Transverse colon (tissue), 4 donors: ENCODE data around the gene IGLL5. TPM values are rescaled to one million over a fixed set of nuclear protein-coding genes. Genes with fewer than 3 reads are reported as not detected.

ENCODE experiments used
- DNase-seq: peaks from one replicate; pipeline ENCODE4 v3.0.0-alpha.2; 2019
- H3K27ac ChIP-seq, 4 donors: fragments of 200-600 bp; sonication (generic); 2 replicates each; pipeline ENCODE4 v1.5.1; 2016 to 2018; ENCODE audit warnings: inconsistent platforms in 4 of 4
- H3K27me3 ChIP-seq: fragments of 200-600 bp; sonication (generic); 2 replicates; pipeline ENCODE4 v1.5.1; 2017; ENCODE audit warnings: inconsistent platforms
- H3K36me3 ChIP-seq, 4 donors: fragments of 200-600 bp; sonication (generic); 2 replicates each; pipeline ENCODE4 v1.5.1; 2017 to 2019; ENCODE audit warnings: inconsistent platforms in 4 of 4
- H3K4me1 ChIP-seq, 4 donors: fragments of 200-600 bp; sonication (generic); 2 replicates each; pipeline ENCODE4 v1.5.1; 2017 to 2020; ENCODE audit warnings: inconsistent platforms in 4 of 4
- H3K4me3 ChIP-seq, 4 donors: fragments of 200-600 bp; sonication (generic); 1 replicate in 1 of 4; 2 replicates in 3 of 4; pipeline versions ENCODE4 v1.5.1 to v1.6.1; 2017 to 2019; ENCODE audit warnings: inconsistent platforms in 4 of 4
- H3K9me3 ChIP-seq, 2 donors: fragments of 200-600 bp; sonication (generic); 2 replicates each; pipeline ENCODE4 v1.5.1; 2017 to 2019; ENCODE audit warnings: inconsistent platforms in 2 of 2
- CTCF ChIP-seq, 5 experiments: fragments of 200-600 bp in 3 of 5; fragments of 450-650 bp in 2 of 5; sonication (generic) in 3 of 5; IDR thresholded peaks; 1 replicate in 2 of 5; 2 replicates in 3 of 5; pipeline ENCODE4 v1.5.1; 2016 to 2017; ENCODE audit warnings: antibody characterized with exemption in 5 of 5, inconsistent platforms in 3 of 5, mild to moderate bottlenecking in 2 of 5, moderate library complexity in 1 of 5
- EP300 ChIP-seq: sonication (generic); formaldehyde crosslinking; IDR thresholded peaks from one replicate; pipeline ENCODE4 v1.6.1; 2017; ENCODE audit warnings: antibody characterized with exemption, low read depth
- POLR2A ChIP-seq: fragments of 450-650 bp; IDR thresholded peaks from one replicate; pipeline ENCODE4 v1.6.1; 2016; ENCODE audit warnings: antibody characterized with exemption, mild to moderate bottlenecking, moderate library complexity
- POLR2AphosphoS5 ChIP-seq, 3 donors: sonication (generic); formaldehyde crosslinking; IDR thresholded peaks; one replicate each; pipeline ENCODE4 v1.6.1; 2016; ENCODE audit warnings: antibody characterized with exemption in 3 of 3
- WGBS, 2 donors: methylation state at CpG; one replicate each; pipeline ENCODE4 v1.1.5; 2018; ENCODE audit warnings: low coverage in 1 of 2; 5-methylcytosine and 5-hydroxymethylcytosine counted together
- in situ Hi-C, 4 donors: fragments of 200-750 bp; cut with MboI; loops; one replicate each; pipeline versions ENCODE4 v1.15.0 to v1.15.1; 2017; ENCODE audit warnings: low sequenced_read_pairs in 3 of 4, low pct_ligation_motif_present in 1 of 4, low pct_unique_long_range_greater_than_20kb in 1 of 4
- intact Hi-C: fragments of 100-400 bp; cut with DNase I; formaldehyde crosslinking; loops from one replicate; pipeline ENCODE4 v1.15.1; 2023; ENCODE audit warnings: low total_unique reads
- total RNA-seq, 4 donors: library from RNA; depleted of rRNA; stranded (reverse); fragments of >200 nt; gene quantifications; one replicate each; pipeline ENCODE4 v1.1.0, GENCODE V29; 2016

Gene IGLL5
- 100 to 1,000 TPM in 1 of 4 donors, 10 to 100 TPM in 2, not detected in 1; 14.9 to 104 (median 33.8) TPM for total RNA-seq

DNA sequence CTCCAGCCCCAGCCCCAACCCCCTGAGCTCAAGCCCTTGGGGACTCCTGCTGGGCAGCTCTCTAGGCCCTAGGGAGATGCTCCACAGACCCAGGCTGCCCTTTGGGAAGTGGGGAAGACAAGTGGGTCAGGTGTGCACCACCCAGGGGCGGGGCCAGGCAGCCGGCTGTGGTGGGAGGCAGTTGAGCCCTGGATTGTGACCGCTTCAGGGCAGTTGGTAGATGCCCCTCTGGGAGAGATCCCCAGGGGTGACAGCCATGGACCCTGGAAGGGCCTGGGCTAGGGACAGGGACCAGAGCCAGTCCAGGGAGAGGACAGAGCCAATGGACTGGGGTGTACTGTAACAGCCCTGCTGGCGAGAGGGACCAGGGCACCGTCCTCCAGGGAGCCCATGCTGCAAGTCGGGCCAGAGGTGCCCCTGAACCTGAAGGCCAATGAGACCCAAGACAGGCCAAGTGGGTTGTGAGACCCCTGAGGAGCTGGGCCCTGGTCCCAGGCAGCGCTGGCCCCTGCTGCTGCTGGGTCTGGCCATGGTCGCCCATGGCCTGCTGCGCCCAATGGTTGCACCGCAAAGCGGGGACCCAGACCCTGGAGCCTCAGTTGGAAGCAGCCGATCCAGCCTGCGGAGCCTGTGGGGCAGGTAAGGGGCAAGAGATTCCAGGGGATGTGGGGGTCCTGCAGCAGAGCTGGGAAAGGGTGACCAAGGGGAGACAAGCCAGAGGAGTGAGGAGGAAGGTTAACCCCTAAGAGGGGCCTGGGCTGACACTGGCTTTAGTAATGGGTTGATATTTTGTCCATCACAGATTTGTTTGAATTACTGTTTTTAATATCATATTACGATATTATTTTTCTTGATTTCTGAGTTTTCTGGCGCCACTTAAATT lies at the start of gene IGLL5:
Gene IGLL5 (plus strand): TSS at position 196 of the 883 bp plus-strand sequence. CDS start 238 bp downstream, at position 434.
- Histone ChIP-seq H3K4me1 (no peaks in the 10 kb centered on the region), H3K4me3 (peak within 1 kb of the TSS in 1 of 4 donors; percentile 4), H3K27me3 (peaks cover 8% of the 10 kb centered on the region), H3K27ac (peak within 1 kb of the TSS in 2 of 4 donors; percentile 33 to 65), H3K36me3 (no peaks in the 10 kb centered on the region), H3K9me3 (no peaks in the 10 kb centered on the region)
- peak in 1 of 3 donors; percentile 37 for TF ChIP-seq POLR2AphosphoS5 (IDR thresholded peaks at IDR 0.05)
- no peak for TF ChIP-seq CTCF (IDR thresholded peaks at IDR 0.05)
- intact Hi-C loops (no loop called here), in situ Hi-C loops (loop anchor here in 1 of 4 donors (25.0 kb wide), 1 partner anchor 126 kb away; no protein-coding TSS in a partner anchor)
- WGBS, 2 donors = 84% methylated on average over 15 of the region's 15 CpGs; no CpG with 5 or more reads in 1 of the 2 donors
- DNase-seq = peak; percentile 54

- intact Hi-C loops (no loop called here), in situ Hi-C loops (no loop called here)
- Histone ChIP-seq H3K4me1 (no peaks in the 10 kb centered on the region), H3K27me3 (peaks cover 7% of the 10 kb centered on the region), H3K9me3 (no peaks in the 10 kb centered on the region), H3K27ac (no peak overlapping the region), H3K36me3 (no peaks in the 10 kb centered on the region), H3K4me3 (no peak overlapping the region)
- TF ChIP-seq CTCF (IDR thresholded peaks at IDR 0.05) (no peak), POLR2AphosphoS5 (IDR thresholded peaks at IDR 0.05) (no peak)
- WGBS, 2 donors = 95 to 100% methylated on average over 1 to 5 of the region's 5 CpGs
- no peak for DNase-seq
These were observed 49.3 kb upstream of the IGLL5 start for GRCh38 chr22:22838148-22838786.

DNA sequence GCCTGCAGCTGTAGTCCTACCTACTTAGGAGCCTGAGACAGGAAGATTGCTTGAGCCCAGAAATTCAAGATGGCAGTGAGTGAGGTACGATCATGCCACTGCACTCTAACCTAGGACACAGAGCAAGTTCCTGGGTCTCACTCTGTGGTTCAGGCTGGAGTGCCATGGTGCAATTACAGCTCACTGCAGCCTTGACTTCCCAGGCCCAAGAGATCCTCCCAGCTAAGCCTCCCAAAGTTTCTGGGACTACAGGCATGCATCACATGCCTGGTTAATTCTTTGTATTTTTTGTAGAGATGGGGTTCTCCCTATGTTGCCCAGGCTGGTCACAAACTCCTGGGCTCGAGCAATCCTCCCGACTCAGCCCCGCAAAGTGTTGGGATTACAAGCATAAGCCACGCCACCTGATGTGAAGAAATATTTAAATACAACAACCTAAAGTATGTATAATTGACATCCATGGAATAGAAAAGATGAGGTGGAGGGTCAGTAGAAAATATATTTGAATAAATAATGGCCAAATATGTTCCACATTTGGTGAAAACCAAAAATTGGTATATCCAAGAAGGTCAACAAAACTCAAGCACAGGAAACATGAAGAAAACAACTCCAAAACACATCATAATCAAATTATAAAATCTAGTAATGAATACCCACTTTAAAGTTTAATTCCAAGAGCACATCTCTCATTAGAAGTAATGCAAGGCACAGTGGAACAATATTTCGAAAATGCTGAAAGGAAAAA lies 47.9 kb upstream of the IGLL5 start:
- in situ Hi-C loops = no loop called here
- WGBS, 2 donors = 76 to 78% methylated on average over 4 to 6 of the region's 6 CpGs

More for the DNA sequence above, 47.9 kb upstream of the IGLL5 start:
- H3K4me3 ChIP-seq = no peak overlapping the region
- H3K27ac ChIP-seq = no peak overlapping the region
- TF ChIP-seq POLR2AphosphoS5 (IDR thresholded peaks at IDR 0.05) (no peak), EP300 (no peak), CTCF (IDR thresholded peaks at IDR 0.05) (no peak), POLR2A (no peak)
- H3K9me3 ChIP-seq = no peaks in the 10 kb centered on the region
- DNase-seq = no peak
- no peaks in the 10 kb centered on the region for H3K4me1 ChIP-seq
- intact Hi-C loops = no loop called here
- peaks cover 7% of the 10 kb centered on the region for H3K27me3 ChIP-seq
- H3K36me3 ChIP-seq = no peaks in the 10 kb centered on the region
